HepG2 (cell line): ENCODE measurements around the gene ATF1. TPM values are rescaled to one million over a fixed set of nuclear protein-coding genes. Genes with fewer than 3 reads are reported as not detected.

Experiments
- ADNP ChIP-seq: sonication (generic); formaldehyde crosslinking; IDR thresholded peaks from 2 replicates; pipeline ENCODE4 v1.4.0; 2020; ENCODE audit warnings: missing genetic modification reagents
- GFI1 ChIP-seq: sonication (generic); formaldehyde crosslinking; IDR thresholded peaks from 2 replicates; pipeline ENCODE4 v1.5.0; 2020; ENCODE audit warnings: missing genetic modification reagents, mild to moderate bottlenecking, borderline replicate concordance
- MATR3 ChIP-seq: sonication (generic); formaldehyde crosslinking; IDR thresholded peaks from 2 replicates; pipeline ENCODE4 v1.4.0; 2020; ENCODE audit warnings: missing genetic modification reagents
- NAIF1 ChIP-seq: sonication (generic); formaldehyde crosslinking; IDR thresholded peaks from 2 replicates; pipeline ENCODE4 v1.5.0; 2020; ENCODE audit warnings: mild to moderate bottlenecking, missing genetic modification reagents, borderline replicate concordance
- NBN ChIP-seq: fragments of 450-650 bp; conservative IDR thresholded peaks from 2 replicates; pipeline ENCODE4 v1.6.1; 2017
- NCOA1 ChIP-seq: sonication (generic); formaldehyde crosslinking; IDR thresholded peaks from 2 replicates; pipeline ENCODE4 v1.9.0; 2021; ENCODE audit warnings: missing genetic modification reagents
- REPIN1 ChIP-seq: sonication (generic); formaldehyde crosslinking; IDR thresholded peaks from 2 replicates; pipeline ENCODE4 v1.8.0; 2022; ENCODE audit warnings: missing genetic modification reagents, low read depth, mild to moderate bottlenecking, borderline replicate concordance
- TBP ChIP-seq: sonication (generic); formaldehyde crosslinking; IDR thresholded peaks from 2 replicates; pipeline ENCODE4 v1.5.0; 2020; ENCODE audit warnings: missing genetic modification reagents
- ZBTB44 ChIP-seq: sonication (generic); formaldehyde crosslinking; IDR thresholded peaks from 2 replicates; pipeline ENCODE4 v1.4.0; 2020; ENCODE audit warnings: missing genetic modification reagents
- ZC3H13 ChIP-seq: sonication (generic); formaldehyde crosslinking; IDR thresholded peaks from 2 replicates; pipeline ENCODE4 v1.8.1; 2023; ENCODE audit warnings: mild to moderate bottlenecking, missing genetic modification reagents, moderate library complexity
- ZKSCAN1 ChIP-seq: fragments of 150-350 bp; IDR thresholded peaks from 2 replicates; pipeline ENCODE4 v1.6.1; 2014; ENCODE audit warnings: low read length
- ZNF17 ChIP-seq: sonication (generic); formaldehyde crosslinking; IDR thresholded peaks from 2 replicates; pipeline ENCODE4 v1.5.0; 2020; ENCODE audit warnings: mild to moderate bottlenecking, missing genetic modification reagents
- ZNF644 ChIP-seq: IDR thresholded peaks from 2 replicates; pipeline ENCODE4 v1.6.1; 2016; ENCODE audit warnings: low read depth
- ZNF784 ChIP-seq: sonication (generic); formaldehyde crosslinking; IDR thresholded peaks from 2 replicates; pipeline ENCODE4 v1.5.1; 2020; ENCODE audit warnings: missing genetic modification reagents, mild to moderate bottlenecking, borderline replicate concordance
- polyA plus RNA-seq, 8 experiments: library from polyadenylated mRNA; depleted of rRNA in 3 of 8; stranded (reverse) in 7 of 8; unstranded in 1 of 8; fragments of >200 nt; fragmentation: Illumina TruSeq in 4 of 8; extraction: Trizol in 4 of 8; gene quantifications; 2 replicates each; pipeline versions ENCODE4 v1.2.1 to v1.2.3, GENCODE V29; 2011 to 2016; ENCODE audit warnings: low read depth in 4 of 8, missing spikeins in 1 of 8, mixed read lengths in 1 of 8; ENCODE audit not compliant: insufficient read depth in 1 of 8
- total RNA-seq, 5 experiments: library from RNA; depleted of rRNA; stranded (reverse); fragments of >200 nt; fragmentation: Illumina TruSeq; extraction: Trizol; gene quantifications; 2 replicates each; pipeline ENCODE4 v1.2.3, GENCODE V29; 2016; ENCODE audit warnings: low read depth in 1 of 5
- TF ChIP-seq, protein P1 (sequence below): sonication (generic); formaldehyde crosslinking; IDR thresholded peaks from 2 replicates; pipeline ENCODE4 v1.5.0; 2020; ENCODE audit warnings: mild to moderate bottlenecking, missing genetic modification reagents
- TF ChIP-seq, protein P2 (sequence below): sonication (generic); formaldehyde crosslinking; IDR thresholded peaks from 2 replicates; pipeline ENCODE4 v1.4.0; 2020; ENCODE audit warnings: missing genetic modification reagents
- TF ChIP-seq, protein P3 (sequence below): IDR thresholded peaks from 2 replicates; pipeline ENCODE4 v1.6.1; 2016; ENCODE audit warnings: missing compliant biosample characterization, missing genetic modification reagents, borderline replicate concordance
- TF ChIP-seq, protein P4 (sequence below): IDR thresholded peaks from 2 replicates; pipeline ENCODE4 v1.6.1; 2016; ENCODE audit warnings: missing genetic modification reagents, missing compliant biosample characterization
- TF ChIP-seq, protein P5 (sequence below): IDR thresholded peaks from 2 replicates; pipeline ENCODE4 v1.6.1; 2016; ENCODE audit warnings: missing compliant biosample characterization, missing genetic modification reagents, borderline replicate concordance

The ATF1 gene
- total and polyA plus RNA-seq, 2 of the 13 experiments (the other 11 are each of a cell fraction or from before 2014, with no cell fraction given), result 29.3 to 52.0 TPM

- TF ChIP-seq, protein P1, sequence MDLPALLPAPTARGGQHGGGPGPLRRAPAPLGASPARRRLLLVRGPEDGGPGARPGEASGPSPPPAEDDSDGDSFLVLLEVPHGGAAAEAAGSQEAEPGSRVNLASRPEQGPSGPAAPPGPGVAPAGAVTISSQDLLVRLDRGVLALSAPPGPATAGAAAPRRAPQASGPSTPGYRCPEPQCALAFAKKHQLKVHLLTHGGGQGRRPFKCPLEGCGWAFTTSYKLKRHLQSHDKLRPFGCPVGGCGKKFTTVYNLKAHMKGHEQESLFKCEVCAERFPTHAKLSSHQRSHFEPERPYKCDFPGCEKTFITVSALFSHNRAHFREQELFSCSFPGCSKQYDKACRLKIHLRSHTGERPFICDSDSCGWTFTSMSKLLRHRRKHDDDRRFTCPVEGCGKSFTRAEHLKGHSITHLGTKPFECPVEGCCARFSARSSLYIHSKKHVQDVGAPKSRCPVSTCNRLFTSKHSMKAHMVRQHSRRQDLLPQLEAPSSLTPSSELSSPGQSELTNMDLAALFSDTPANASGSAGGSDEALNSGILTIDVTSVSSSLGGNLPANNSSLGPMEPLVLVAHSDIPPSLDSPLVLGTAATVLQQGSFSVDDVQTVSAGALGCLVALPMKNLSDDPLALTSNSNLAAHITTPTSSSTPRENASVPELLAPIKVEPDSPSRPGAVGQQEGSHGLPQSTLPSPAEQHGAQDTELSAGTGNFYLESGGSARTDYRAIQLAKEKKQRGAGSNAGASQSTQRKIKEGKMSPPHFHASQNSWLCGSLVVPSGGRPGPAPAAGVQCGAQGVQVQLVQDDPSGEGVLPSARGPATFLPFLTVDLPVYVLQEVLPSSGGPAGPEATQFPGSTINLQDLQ (CRISPR knock-in tag), result peak; percentile 50; the same call in 1 of the 2 replicates
- TF ChIP-seq ZNF17 (CRISPR knock-in tag) (no peak), TBP (no peak), ZNF784 (CRISPR knock-in tag) (peak; percentile 33), GFI1 (CRISPR knock-in tag) (no peak), NAIF1 (CRISPR knock-in tag) (no peak), ADNP (CRISPR knock-in tag) (no peak), ZC3H13 (CRISPR knock-in tag) (0 out of 2 replicates have a peak, but pooled peaks have one; percentile 40), MATR3 (no peak), NBN (no peak), ZKSCAN1 (no peak), REPIN1 (CRISPR knock-in tag) (no peak; the same call in 1 of the 2 replicates), ZNF644 (no peak), NCOA1 (CRISPR knock-in tag) (peak; percentile 4; the same call in 1 of the 2 replicates), ZBTB44 (CRISPR knock-in tag) (no peak)
- TF ChIP-seq, protein P2, sequence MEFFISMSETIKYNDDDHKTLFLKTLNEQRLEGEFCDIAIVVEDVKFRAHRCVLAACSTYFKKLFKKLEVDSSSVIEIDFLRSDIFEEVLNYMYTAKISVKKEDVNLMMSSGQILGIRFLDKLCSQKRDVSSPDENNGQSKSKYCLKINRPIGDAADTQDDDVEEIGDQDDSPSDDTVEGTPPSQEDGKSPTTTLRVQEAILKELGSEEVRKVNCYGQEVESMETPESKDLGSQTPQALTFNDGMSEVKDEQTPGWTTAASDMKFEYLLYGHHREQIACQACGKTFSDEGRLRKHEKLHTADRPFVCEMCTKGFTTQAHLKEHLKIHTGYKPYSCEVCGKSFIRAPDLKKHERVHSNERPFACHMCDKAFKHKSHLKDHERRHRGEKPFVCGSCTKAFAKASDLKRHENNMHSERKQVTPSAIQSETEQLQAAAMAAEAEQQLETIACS, result no peak
- TF ChIP-seq, protein P3, sequence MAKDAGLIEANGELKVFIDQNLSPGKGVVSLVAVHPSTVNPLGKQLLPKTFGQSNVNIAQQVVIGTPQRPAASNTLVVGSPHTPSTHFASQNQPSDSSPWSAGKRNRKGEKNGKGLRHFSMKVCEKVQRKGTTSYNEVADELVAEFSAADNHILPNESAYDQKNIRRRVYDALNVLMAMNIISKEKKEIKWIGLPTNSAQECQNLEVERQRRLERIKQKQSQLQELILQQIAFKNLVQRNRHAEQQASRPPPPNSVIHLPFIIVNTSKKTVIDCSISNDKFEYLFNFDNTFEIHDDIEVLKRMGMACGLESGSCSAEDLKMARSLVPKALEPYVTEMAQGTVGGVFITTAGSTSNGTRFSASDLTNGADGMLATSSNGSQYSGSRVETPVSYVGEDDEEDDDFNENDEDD (CRISPR knock-in tag), result no peak; the same call in 1 of the 2 replicates
- TF ChIP-seq, protein P4, sequence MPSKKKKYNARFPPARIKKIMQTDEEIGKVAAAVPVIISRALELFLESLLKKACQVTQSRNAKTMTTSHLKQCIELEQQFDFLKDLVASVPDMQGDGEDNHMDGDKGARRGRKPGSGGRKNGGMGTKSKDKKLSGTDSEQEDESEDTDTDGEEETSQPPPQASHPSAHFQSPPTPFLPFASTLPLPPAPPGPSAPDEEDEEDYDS (CRISPR knock-in tag), result peak; percentile 74; the same call in 1 of the 2 replicates
- TF ChIP-seq, protein P5, sequence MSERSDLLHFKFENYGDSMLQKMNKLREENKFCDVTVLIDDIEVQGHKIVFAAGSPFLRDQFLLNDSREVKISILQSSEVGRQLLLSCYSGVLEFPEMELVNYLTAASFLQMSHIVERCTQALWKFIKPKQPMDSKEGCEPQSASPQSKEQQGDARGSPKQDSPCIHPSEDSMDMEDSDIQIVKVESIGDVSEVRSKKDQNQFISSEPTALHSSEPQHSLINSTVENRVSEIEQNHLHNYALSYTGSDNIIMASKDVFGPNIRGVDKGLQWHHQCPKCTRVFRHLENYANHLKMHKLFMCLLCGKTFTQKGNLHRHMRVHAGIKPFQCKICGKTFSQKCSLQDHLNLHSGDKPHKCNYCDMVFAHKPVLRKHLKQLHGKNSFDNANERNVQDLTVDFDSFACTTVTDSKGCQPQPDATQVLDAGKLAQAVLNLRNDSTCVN, result peak; percentile 35; the same call in 1 of the 2 replicates
Measured at GRCh38 chr12:50763639-50764285, at the start of gene ATF1 (continued).
